ENCODE data around the gene APBA1.

DNA sequence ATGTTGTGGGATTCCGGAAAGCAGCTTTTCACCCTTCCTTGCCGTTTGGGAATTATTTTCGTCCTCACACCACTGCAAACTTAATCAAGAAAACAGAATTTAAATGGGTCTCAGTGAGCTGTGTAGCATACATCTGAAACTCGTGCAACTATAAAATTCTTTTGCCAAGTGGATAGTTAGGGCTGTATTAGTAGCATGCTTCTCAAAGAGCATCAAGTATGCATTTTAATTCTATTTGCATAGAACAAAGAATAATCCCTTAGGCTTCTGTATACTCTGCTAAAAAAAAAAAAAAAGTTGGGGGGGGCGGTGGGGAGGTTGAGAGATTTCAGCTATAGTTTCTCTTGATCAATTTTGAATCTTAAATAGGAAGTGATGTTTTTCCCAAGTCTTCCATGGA is 11.8 kb upstream of the APBA1 start:
- TF ChIP-seq, protein P1, sequence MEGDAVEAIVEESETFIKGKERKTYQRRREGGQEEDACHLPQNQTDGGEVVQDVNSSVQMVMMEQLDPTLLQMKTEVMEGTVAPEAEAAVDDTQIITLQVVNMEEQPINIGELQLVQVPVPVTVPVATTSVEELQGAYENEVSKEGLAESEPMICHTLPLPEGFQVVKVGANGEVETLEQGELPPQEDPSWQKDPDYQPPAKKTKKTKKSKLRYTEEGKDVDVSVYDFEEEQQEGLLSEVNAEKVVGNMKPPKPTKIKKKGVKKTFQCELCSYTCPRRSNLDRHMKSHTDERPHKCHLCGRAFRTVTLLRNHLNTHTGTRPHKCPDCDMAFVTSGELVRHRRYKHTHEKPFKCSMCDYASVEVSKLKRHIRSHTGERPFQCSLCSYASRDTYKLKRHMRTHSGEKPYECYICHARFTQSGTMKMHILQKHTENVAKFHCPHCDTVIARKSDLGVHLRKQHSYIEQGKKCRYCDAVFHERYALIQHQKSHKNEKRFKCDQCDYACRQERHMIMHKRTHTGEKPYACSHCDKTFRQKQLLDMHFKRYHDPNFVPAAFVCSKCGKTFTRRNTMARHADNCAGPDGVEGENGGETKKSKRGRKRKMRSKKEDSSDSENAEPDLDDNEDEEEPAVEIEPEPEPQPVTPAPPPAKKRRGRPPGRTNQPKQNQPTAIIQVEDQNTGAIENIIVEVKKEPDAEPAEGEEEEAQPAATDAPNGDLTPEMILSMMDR (IDR thresholded peaks at IDR 0.05): no peak
- TF ChIP-seq POLR2A (IDR thresholded peaks at IDR 0.05): no peak

Measured in heart left ventricle (tissue), 13 donors.